ENCODE results near the gene GPT2. TPM values are rescaled to one million over a fixed set of nuclear protein-coding genes. Genes with fewer than 3 reads are reported as not detected.

GPT2 gene
- total RNA-seq, 8 experiments from 2014 or later, result 4.8 to 67.0 (median 24.6) TPM

DNA sequence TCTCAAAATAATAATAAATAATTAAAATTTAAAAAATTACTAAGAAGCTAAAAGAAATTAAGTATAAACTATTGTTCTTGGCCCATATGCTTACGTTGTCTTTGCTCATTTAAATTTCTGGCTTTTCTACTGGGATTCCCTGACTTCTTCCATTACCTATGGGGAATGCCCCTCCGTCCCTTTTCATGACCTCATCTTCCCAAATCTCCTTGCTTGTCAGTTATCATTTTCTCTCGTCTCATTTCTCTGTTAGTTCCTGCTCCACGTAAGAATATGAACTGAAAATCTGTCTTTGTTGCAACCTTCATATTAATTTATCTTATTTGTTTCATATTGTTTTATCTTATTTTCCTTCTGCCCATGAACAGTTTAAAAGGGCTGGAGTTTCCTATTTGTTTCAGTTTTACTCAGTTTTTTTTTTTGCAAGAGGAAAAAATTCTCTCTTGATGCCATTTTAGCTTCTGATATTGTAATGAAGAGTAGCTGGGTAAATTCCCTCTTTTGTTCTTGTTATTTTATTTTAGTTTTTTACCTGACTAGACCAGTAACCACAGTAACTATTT, 91.8 kb downstream of the GPT2 start:
- ATAC-seq (replicated peaks in 6 of 8), result no peak
- no peak overlapping the region for H3K4me3 ChIP-seq
- 76 to 99% (median 93%) methylated on average over 1 to 4 of the region's 4 CpGs for WGBS, 10 experiments
- peaks cover 12 to 18% of the 10 kb centered on the region in 2 donors for H3K4me1 ChIP-seq (replicated peaks in 1 of 2)
- in situ Hi-C loops (cut with MboI; ENCODE audit: low pct_unique_long_range_greater_than_20kb in 2 of 9, low sequenced_read_pairs in 9 of 9, unreplicated experiment in 9 of 9), result no loop called here
- H3K27ac ChIP-seq, result no peak overlapping the region

DNA sequence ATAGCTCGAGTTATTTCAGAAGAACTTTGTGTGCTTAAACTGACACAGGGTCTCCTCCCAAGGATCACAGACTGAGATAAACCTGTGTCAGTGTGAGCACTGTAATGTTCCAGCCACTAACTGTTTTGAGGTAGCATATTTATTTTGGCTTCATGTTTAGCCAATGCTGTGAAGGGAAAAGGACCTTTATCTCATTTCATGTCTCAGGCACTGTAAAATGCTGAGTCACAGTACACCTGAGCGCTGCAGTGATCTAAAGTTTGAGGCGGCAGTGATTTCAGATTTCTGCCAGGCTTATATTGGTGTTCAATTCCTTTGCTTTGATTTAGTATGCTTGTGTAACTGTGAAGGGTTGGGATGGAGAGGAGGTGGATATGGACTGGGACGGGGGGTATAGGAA, 92.4 kb downstream of the GPT2 start:
- no peak overlapping the region for H3K27ac ChIP-seq
- in situ Hi-C loops (cut with MboI; ENCODE audit: low pct_unique_long_range_greater_than_20kb in 2 of 9, low sequenced_read_pairs in 9 of 9, unreplicated experiment in 9 of 9), result no loop called here
- H3K4me1 ChIP-seq (replicated peaks in 1 of 2), result peaks cover 10 to 12% of the 10 kb centered on the region in 2 donors
- H3K4me3 ChIP-seq, result no peak overlapping the region
- ATAC-seq (replicated peaks in 6 of 8), result no peak
- WGBS, 10 experiments, result 33 to 90% (median 83%) methylated on average over 1 to 4 of the region's 4 CpGs; no CpG with 5 or more reads in 2 of the 10 experiments

Other genes with a start within 250 kb of the GPT2 start
- gene VPS35, start 195.2 kb upstream of the GPT2 start, total RNA-seq, result 10 to 100 TPM; 39.6 to 80.6 (median 54.8) TPM
- gene ORC6, start 194.7 kb upstream of the GPT2 start, total RNA-seq, result 10 to 100 TPM in 3 of 8 experiments, 1 to 10 TPM in 5; 2.8 to 39.8 (median 5.9) TPM
- 1 to 10 TPM in 2 of 8 experiments, under 1 TPM in 5, not detected in 1; 0.21 to 5.3 (median 0.52) TPM for gene MYLK3, start 136.0 kb upstream of the GPT2 start, total RNA-seq
- 10 to 100 TPM in 7 of 8 experiments, 1 to 10 TPM in 1; 5.3 to 23.6 (median 16.2) TPM for gene C16orf87, start 53.2 kb upstream of the GPT2 start, total RNA-seq
- 100 to 1,000 TPM in 2 of 8 experiments, 10 to 100 TPM in 6; 66.6 to 152 (median 82.5) TPM for gene DNAJA2, start 89.3 kb downstream of the GPT2 start, total RNA-seq